HFFc6 (cell line): ENCODE data around the gene PTPRD. TPM values are rescaled to one million over a fixed set of nuclear protein-coding genes. Genes with fewer than 3 reads are reported as not detected.
"Not testable (repeated sequence)": the region's sequence is repeated elsewhere in the genome, so short reads cannot be mapped to it uniquely, and the experiment has no call there.

Source experiments
- DNase-seq: peaks from one replicate; pipeline ENCODE4 v3.0.0-alpha.2; 2018
- H3K27ac Mint-ChIP-seq: 2 replicates; pipeline ENCODE4 v1.8.0; 2020; ENCODE audit warnings: mild to moderate bottlenecking, mixed read lengths
- H3K27me3 Mint-ChIP-seq: 2 replicates; pipeline ENCODE4 v1.8.0; 2021; ENCODE audit warnings: mild to moderate bottlenecking, moderate library complexity, mixed read lengths; ENCODE audit not compliant: insufficient read depth
- H3K36me3 Mint-ChIP-seq: 2 replicates; pipeline ENCODE4 v1.8.0; 2021; ENCODE audit warnings: low read depth, mixed read lengths
- H3K4me1 Mint-ChIP-seq: 2 replicates; pipeline ENCODE4 v1.8.0; 2020; ENCODE audit warnings: low read depth, mixed read lengths
- H3K4me3 Mint-ChIP-seq: 2 replicates; pipeline ENCODE4 v1.8.0; 2020; ENCODE audit warnings: mild to moderate bottlenecking, moderate library complexity, mixed read lengths
- H3K9me3 Mint-ChIP-seq: 2 replicates; pipeline ENCODE4 v1.8.0; 2020; ENCODE audit warnings: mild to moderate bottlenecking, mixed read lengths
- total RNA-seq, 6 experiments: library from RNA; stranded (reverse); fragmentation: NEBNext Ultra II Directional; extraction: Animal tissue kit (Norgen Biotek cat#: 25700); gene quantifications; 2 replicates in 1 of 6; 3 replicates in 5 of 6; pipeline ENCODE4 v1.2.3, GENCODE V29; 2021
- TF ChIP-seq, protein P1 (sequence below): fragments of 200-600 bp; sonication (generic); IDR thresholded peaks from 2 replicates; pipeline ENCODE4 v1.5.0; 2021; ENCODE audit warnings: antibody characterized with exemption, mild to moderate bottlenecking

Gene PTPRD
- total RNA-seq, 6 experiments from 2014 or later: not detected

DNA sequence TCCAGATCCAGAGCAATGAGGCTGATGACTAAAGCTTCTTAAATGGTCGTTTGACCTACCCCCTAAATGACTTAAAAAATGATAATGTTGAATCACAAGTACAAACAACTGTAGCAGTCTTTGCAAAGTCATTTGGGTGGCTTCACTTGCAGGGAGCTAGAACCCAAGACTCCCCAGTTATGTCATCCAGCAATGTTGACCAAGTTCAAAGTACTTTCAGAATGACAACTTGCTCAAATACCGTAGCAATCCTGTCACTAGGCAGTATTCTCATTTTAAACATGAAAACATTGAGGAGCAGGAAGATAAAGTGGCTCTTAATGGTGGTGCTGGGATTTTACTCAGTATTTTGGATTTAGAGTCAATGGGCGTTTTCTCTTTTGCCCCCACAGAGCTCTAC lies 1596.2 kb downstream of the PTPRD start:
- no peaks in the 10 kb centered on the region for H3K4me1 Mint-ChIP-seq
- TF ChIP-seq, protein P1, sequence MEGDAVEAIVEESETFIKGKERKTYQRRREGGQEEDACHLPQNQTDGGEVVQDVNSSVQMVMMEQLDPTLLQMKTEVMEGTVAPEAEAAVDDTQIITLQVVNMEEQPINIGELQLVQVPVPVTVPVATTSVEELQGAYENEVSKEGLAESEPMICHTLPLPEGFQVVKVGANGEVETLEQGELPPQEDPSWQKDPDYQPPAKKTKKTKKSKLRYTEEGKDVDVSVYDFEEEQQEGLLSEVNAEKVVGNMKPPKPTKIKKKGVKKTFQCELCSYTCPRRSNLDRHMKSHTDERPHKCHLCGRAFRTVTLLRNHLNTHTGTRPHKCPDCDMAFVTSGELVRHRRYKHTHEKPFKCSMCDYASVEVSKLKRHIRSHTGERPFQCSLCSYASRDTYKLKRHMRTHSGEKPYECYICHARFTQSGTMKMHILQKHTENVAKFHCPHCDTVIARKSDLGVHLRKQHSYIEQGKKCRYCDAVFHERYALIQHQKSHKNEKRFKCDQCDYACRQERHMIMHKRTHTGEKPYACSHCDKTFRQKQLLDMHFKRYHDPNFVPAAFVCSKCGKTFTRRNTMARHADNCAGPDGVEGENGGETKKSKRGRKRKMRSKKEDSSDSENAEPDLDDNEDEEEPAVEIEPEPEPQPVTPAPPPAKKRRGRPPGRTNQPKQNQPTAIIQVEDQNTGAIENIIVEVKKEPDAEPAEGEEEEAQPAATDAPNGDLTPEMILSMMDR: no peak
- no peak overlapping the region for H3K4me3 Mint-ChIP-seq
- no peak overlapping the region for H3K27ac Mint-ChIP-seq
- peaks cover 22% of the 10 kb centered on the region for H3K9me3 Mint-ChIP-seq
- no peak for DNase-seq
- H3K27me3 Mint-ChIP-seq: no peaks in the 10 kb centered on the region
- H3K36me3 Mint-ChIP-seq: no peaks in the 10 kb centered on the region

GRCh38 chr9:9004810-9005209 lies 1608.0 kb downstream of the PTPRD start:
- H3K27me3 Mint-ChIP-seq: no peaks in the 10 kb centered on the region; the same call in 1 of the 2 replicates
- TF ChIP-seq, protein P1: no peak
- peaks cover 29% of the 10 kb centered on the region for H3K9me3 Mint-ChIP-seq
- H3K4me1 Mint-ChIP-seq: no peaks in the 10 kb centered on the region
- H3K36me3 Mint-ChIP-seq: peaks cover 4% of the 10 kb centered on the region; the same call in 1 of the 2 replicates
- no peak overlapping the region for H3K4me3 Mint-ChIP-seq
- H3K27ac Mint-ChIP-seq: no peak overlapping the region
- DNase-seq: no peak

GRCh38 chr9:9002826-9003583 lies 1609.8 kb downstream of the PTPRD start:
- TF ChIP-seq, protein P1: no peak
- Mint-ChIP-seq H3K27ac (no peak overlapping the region), H3K4me3 (no peak overlapping the region), H3K36me3 (peaks cover 4% of the 10 kb centered on the region; the same call in 1 of the 2 replicates), H3K27me3 (no peaks in the 10 kb centered on the region), H3K9me3 (peaks cover 35% of the 10 kb centered on the region), H3K4me1 (no peaks in the 10 kb centered on the region)
- no peak for DNase-seq

GRCh38 chr9:8980496-8981013 lies 1632.2 kb downstream of the PTPRD start:
- TF ChIP-seq, protein P1: no peak
- peaks cover 33% of the 10 kb centered on the region for H3K9me3 Mint-ChIP-seq
- no peak for DNase-seq

DNA sequence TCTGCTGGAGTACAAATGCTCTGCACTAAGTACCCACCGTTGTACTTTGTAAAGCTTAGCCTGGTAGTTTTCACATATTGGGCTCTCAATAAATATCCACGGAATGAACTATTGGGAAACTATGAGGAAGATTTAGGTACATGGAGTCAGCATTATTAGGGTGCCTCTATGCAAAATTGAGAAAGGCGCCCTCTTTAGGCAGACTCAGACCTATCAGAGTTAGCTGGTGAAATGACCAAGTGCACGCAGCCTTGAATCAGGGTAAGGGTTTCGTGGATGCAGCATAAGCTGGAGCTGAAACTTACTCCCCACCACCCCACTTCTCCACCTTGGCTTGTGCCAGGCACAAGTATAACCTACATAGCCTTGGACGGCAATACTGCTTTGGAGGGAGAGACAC lies 1634.5 kb downstream of the PTPRD start:
- Mint-ChIP-seq H3K4me1 (no peaks in the 10 kb centered on the region), H3K4me3 (no peak overlapping the region), H3K36me3 (no peaks in the 10 kb centered on the region), H3K27ac (no peak overlapping the region), H3K9me3 (peaks cover 36% of the 10 kb centered on the region), H3K27me3 (no peaks in the 10 kb centered on the region)
- no peak for DNase-seq
- TF ChIP-seq, protein P1: no peak

More at GRCh38 chr9:8980496-8981013, 1632.2 kb downstream of the PTPRD start:
- Mint-ChIP-seq H3K4me1 (no peaks in the 10 kb centered on the region), H3K27ac (no peak overlapping the region), H3K4me3 (no peak overlapping the region), H3K27me3 (no peaks in the 10 kb centered on the region), H3K36me3 (no peaks in the 10 kb centered on the region)

- H3K4me3 Mint-ChIP-seq, H3K36me3 Mint-ChIP-seq, H3K4me1 Mint-ChIP-seq, H3K27ac Mint-ChIP-seq, DNase-seq, H3K27me3 Mint-ChIP-seq: not testable (repeated sequence)
- peaks cover 62% of the 10 kb centered on the region for H3K9me3 Mint-ChIP-seq
Measured at GRCh38 chr9:8968350-8968749, 1644.5 kb downstream of the PTPRD start.
